ENCODE measurements around the gene RTN4. TPM values are rescaled to one million over a fixed set of nuclear protein-coding genes. Genes with fewer than 3 reads are reported as not detected.

The RTN4 gene
- polyA plus RNA-seq, 4 donors: 98.1 to 291 (median 158) TPM

- FAIRE-seq (no peak), DNase-seq (peak in 1 of 2 donors; percentile 54)
- no peak overlapping the region for H3K27ac ChIP-seq (ENCODE audit: low read depth in 1 of 3, low read length in 2 of 3)
- peaks cover 0 to 3% (median 0%) of the 10 kb centered on the region in 3 donors for H3K4me1 ChIP-seq (ENCODE audit: control insufficient read depth in 3 of 3, insufficient read depth in 2 of 3, low read depth in 1 of 3, low read length in 2 of 3)
- H3K4me3 ChIP-seq (ENCODE audit: low read depth in 1 of 3, low read length in 3 of 3): no peak overlapping the region
- no peaks in the 10 kb centered on the region for H3K36me3 ChIP-seq (ENCODE audit: control insufficient read depth in 3 of 3, insufficient read depth in 2 of 3, low read depth in 1 of 3, low read length in 3 of 3)
- no peaks in the 10 kb centered on the region for H3K27me3 ChIP-seq (ENCODE audit: control insufficient read depth in 3 of 3, insufficient read depth in 3 of 3, low read length in 3 of 3)
- WGBS, 3 donors: 54 to 63% (median 60%) methylated on average over 2 of the region's 2 CpGs
- no peaks in the 10 kb centered on the region for H3K9me3 ChIP-seq (ENCODE audit: control insufficient read depth in 2 of 2, insufficient read depth in 1 of 2, low read depth in 1 of 2, low read length in 1 of 2)
These were observed 94.1 kb downstream of the RTN4 start for GRCh38 chr2:54956111-54956627.

GRCh38 chr2:54955358-54956110 is 94.7 kb downstream of the RTN4 start:
- WGBS, 3 donors: 57 to 74% (median 66%) methylated on average over 9 of the region's 9 CpGs
- Histone ChIP-seq H3K27me3 (ENCODE audit: control insufficient read depth in 3 of 3, insufficient read depth in 3 of 3, low read length in 3 of 3) (no peaks in the 10 kb centered on the region), H3K4me1 (ENCODE audit: control insufficient read depth in 3 of 3, insufficient read depth in 2 of 3, low read depth in 1 of 3, low read length in 2 of 3) (peaks cover 0 to 3% (median 0%) of the 10 kb centered on the region in 3 donors), H3K9me3 (ENCODE audit: control insufficient read depth in 2 of 2, insufficient read depth in 1 of 2, low read depth in 1 of 2, low read length in 1 of 2) (no peaks in the 10 kb centered on the region), H3K27ac (ENCODE audit: low read depth in 1 of 3, low read length in 2 of 3) (no peak overlapping the region), H3K4me3 (ENCODE audit: low read depth in 1 of 3, low read length in 3 of 3) (no peak overlapping the region), H3K36me3 (ENCODE audit: control insufficient read depth in 3 of 3, insufficient read depth in 2 of 3, low read depth in 1 of 3, low read length in 3 of 3) (no peaks in the 10 kb centered on the region)
- no peak for FAIRE-seq
- peak; percentile 27 to 36 for DNase-seq

GRCh38 chr2:54954705-54955357 is 95.4 kb downstream of the RTN4 start:
- 83 to 99% (median 98%) methylated on average over 3 of the region's 3 CpGs for WGBS, 3 donors
- H3K4me3 ChIP-seq (ENCODE audit: low read depth in 1 of 3, low read length in 3 of 3): no peak overlapping the region
- FAIRE-seq: no peak
- H3K36me3 ChIP-seq (ENCODE audit: control insufficient read depth in 3 of 3, insufficient read depth in 2 of 3, low read depth in 1 of 3, low read length in 3 of 3): no peaks in the 10 kb centered on the region
- peaks cover 0 to 3% (median 0%) of the 10 kb centered on the region in 3 donors for H3K4me1 ChIP-seq (ENCODE audit: control insufficient read depth in 3 of 3, insufficient read depth in 2 of 3, low read depth in 1 of 3, low read length in 2 of 3)
- H3K9me3 ChIP-seq (ENCODE audit: control insufficient read depth in 2 of 2, insufficient read depth in 1 of 2, low read depth in 1 of 2, low read length in 1 of 2): no peaks in the 10 kb centered on the region
- DNase-seq: no peak
- no peak overlapping the region for H3K27ac ChIP-seq (ENCODE audit: low read depth in 1 of 3, low read length in 2 of 3)
- no peaks in the 10 kb centered on the region for H3K27me3 ChIP-seq (ENCODE audit: control insufficient read depth in 3 of 3, insufficient read depth in 3 of 3, low read length in 3 of 3)

GRCh38 chr2:54954158-54954557 is 96.1 kb downstream of the RTN4 start:
- Histone ChIP-seq H3K27ac (ENCODE audit: low read depth in 1 of 3, low read length in 2 of 3) (no peak overlapping the region), H3K4me3 (ENCODE audit: low read depth in 1 of 3, low read length in 3 of 3) (no peak overlapping the region), H3K36me3 (ENCODE audit: control insufficient read depth in 3 of 3, insufficient read depth in 2 of 3, low read depth in 1 of 3, low read length in 3 of 3) (peaks cover 0 to 3% (median 0%) of the 10 kb centered on the region in 3 donors), H3K27me3 (ENCODE audit: control insufficient read depth in 3 of 3, insufficient read depth in 3 of 3, low read length in 3 of 3) (no peaks in the 10 kb centered on the region), H3K9me3 (ENCODE audit: control insufficient read depth in 2 of 2, insufficient read depth in 1 of 2, low read depth in 1 of 2, low read length in 1 of 2) (no peaks in the 10 kb centered on the region), H3K4me1 (ENCODE audit: control insufficient read depth in 3 of 3, insufficient read depth in 2 of 3, low read depth in 1 of 3, low read length in 2 of 3) (peaks cover 0 to 3% (median 0%) of the 10 kb centered on the region in 3 donors)
- DNase-seq: no peak
- WGBS, 3 donors: 84 to 90% (median 85%) methylated on average over 8 of the region's 8 CpGs
- no peak for FAIRE-seq

- FAIRE-seq: no peak
These were observed 97.2 kb downstream of the RTN4 start for GRCh38 chr2:54952978-54953456.

GRCh38 chr2:54952425-54952824 is 97.8 kb downstream of the RTN4 start:
- H3K27ac ChIP-seq (ENCODE audit: low read depth in 1 of 3, low read length in 2 of 3): no peak overlapping the region
- DNase-seq (no peak), FAIRE-seq (no peak)
- WGBS, 3 donors: 71 to 78% (median 77%) methylated on average over 5 of the region's 5 CpGs
- H3K4me3 ChIP-seq (ENCODE audit: low read depth in 1 of 3, low read length in 3 of 3): no peak overlapping the region
- H3K4me1 ChIP-seq (ENCODE audit: control insufficient read depth in 3 of 3, insufficient read depth in 2 of 3, low read depth in 1 of 3, low read length in 2 of 3): peaks cover 0 to 3% (median 0%) of the 10 kb centered on the region in 3 donors
- H3K9me3 ChIP-seq (ENCODE audit: control insufficient read depth in 2 of 2, insufficient read depth in 1 of 2, low read depth in 1 of 2, low read length in 1 of 2): no peaks in the 10 kb centered on the region
- no peaks in the 10 kb centered on the region for H3K27me3 ChIP-seq (ENCODE audit: control insufficient read depth in 3 of 3, insufficient read depth in 3 of 3, low read length in 3 of 3)
- H3K36me3 ChIP-seq (ENCODE audit: control insufficient read depth in 3 of 3, insufficient read depth in 2 of 3, low read depth in 1 of 3, low read length in 3 of 3): peaks cover 0 to 3% (median 0%) of the 10 kb centered on the region in 3 donors

More at GRCh38 chr2:54952978-54953456, 97.2 kb downstream of the RTN4 start:
- DNase-seq: no peak
- Histone ChIP-seq H3K4me1 (ENCODE audit: control insufficient read depth in 3 of 3, insufficient read depth in 2 of 3, low read depth in 1 of 3, low read length in 2 of 3) (peaks cover 0 to 3% (median 0%) of the 10 kb centered on the region in 3 donors), H3K27ac (ENCODE audit: low read depth in 1 of 3, low read length in 2 of 3) (no peak overlapping the region), H3K36me3 (ENCODE audit: control insufficient read depth in 3 of 3, insufficient read depth in 2 of 3, low read depth in 1 of 3, low read length in 3 of 3) (peaks cover 0 to 3% (median 0%) of the 10 kb centered on the region in 3 donors), H3K27me3 (ENCODE audit: control insufficient read depth in 3 of 3, insufficient read depth in 3 of 3, low read length in 3 of 3) (no peaks in the 10 kb centered on the region), H3K4me3 (ENCODE audit: low read depth in 1 of 3, low read length in 3 of 3) (no peak overlapping the region), H3K9me3 (ENCODE audit: control insufficient read depth in 2 of 2, insufficient read depth in 1 of 2, low read depth in 1 of 2, low read length in 1 of 2) (no peaks in the 10 kb centered on the region)
- WGBS, 3 donors: 73 to 75% (median 73%) methylated on average over 9 of the region's 9 CpGs

- Histone ChIP-seq H3K4me1 (ENCODE audit: control insufficient read depth in 3 of 3, insufficient read depth in 2 of 3, low read depth in 1 of 3, low read length in 2 of 3) (no peaks in the 10 kb centered on the region), H3K4me3 (ENCODE audit: low read depth in 1 of 3, low read length in 3 of 3) (no peak overlapping the region), H3K9me3 (ENCODE audit: control insufficient read depth in 2 of 2, insufficient read depth in 1 of 2, low read depth in 1 of 2, low read length in 1 of 2) (no peaks in the 10 kb centered on the region), H3K27me3 (ENCODE audit: control insufficient read depth in 3 of 3, insufficient read depth in 3 of 3, low read length in 3 of 3) (no peaks in the 10 kb centered on the region), H3K27ac (ENCODE audit: low read depth in 1 of 3, low read length in 2 of 3) (no peak overlapping the region), H3K36me3 (ENCODE audit: control insufficient read depth in 3 of 3, insufficient read depth in 2 of 3, low read depth in 1 of 3, low read length in 3 of 3) (peaks cover 0 to 3% (median 0%) of the 10 kb centered on the region in 3 donors)
- WGBS, 3 donors: 92 to 94% (median 93%) methylated on average over 3 of the region's 3 CpGs
- FAIRE-seq (no peak), DNase-seq (no peak)
These were observed 99.4 kb downstream of the RTN4 start for GRCh38 chr2:54950811-54951210.

GRCh38 chr2:54949431-54949830 is 100.8 kb downstream of the RTN4 start:
- H3K9me3 ChIP-seq (ENCODE audit: control insufficient read depth in 2 of 2, insufficient read depth in 1 of 2, low read depth in 1 of 2, low read length in 1 of 2): no peaks in the 10 kb centered on the region
- no peak for DNase-seq
- H3K27me3 ChIP-seq (ENCODE audit: control insufficient read depth in 3 of 3, insufficient read depth in 3 of 3, low read length in 3 of 3): no peaks in the 10 kb centered on the region
- WGBS, 3 donors: 97% methylated on average over 6 of the region's 6 CpGs
- no peak overlapping the region for H3K4me3 ChIP-seq (ENCODE audit: low read depth in 1 of 3, low read length in 3 of 3)
- H3K36me3 ChIP-seq (ENCODE audit: control insufficient read depth in 3 of 3, insufficient read depth in 2 of 3, low read depth in 1 of 3, low read length in 3 of 3): peaks cover 0 to 3% (median 0%) of the 10 kb centered on the region in 3 donors
- FAIRE-seq: no peak
- H3K27ac ChIP-seq (ENCODE audit: low read depth in 1 of 3, low read length in 2 of 3): no peak overlapping the region
- H3K4me1 ChIP-seq (ENCODE audit: control insufficient read depth in 3 of 3, insufficient read depth in 2 of 3, low read depth in 1 of 3, low read length in 2 of 3): no peaks in the 10 kb centered on the region
